ENCODE data around the gene OR1F1.
A peak's percentile ranks its signal among the peaks of the same experiment; 100 is the strongest.
"Not testable (repeated sequence)": the region's sequence is repeated elsewhere in the genome, so short reads cannot be mapped to it uniquely, and the experiment has no call there.

Gene OR1F1
- 0 reads per million in 2 donors for total RNA-seq

GRCh38 chr16:3187798-3188674, at the start of gene OR1F1:
OR1F1 (plus strand) TSS chr16:3188204.
- peak; percentile 29 for DNase-seq

GRCh38 chr16:3138342-3138741, 49.7 kb upstream of the OR1F1 start:
- DNase-seq, result no peak

GRCh38 chr16:3138823-3139426, 49.1 kb upstream of the OR1F1 start:
- DNase-seq, result no peak

- DNase-seq, result not testable (repeated sequence)
Observed at GRCh38 chr16:3139561-3139960, 48.4 kb upstream of the OR1F1 start.

- no peak for DNase-seq
Observed at GRCh38 chr16:3140603-3141427, 47.2 kb upstream of the OR1F1 start.

- DNase-seq, result no peak
Observed at GRCh38 chr16:3141781-3142311, 46.2 kb upstream of the OR1F1 start.

GRCh38 chr16:3142327-3142726, 45.7 kb upstream of the OR1F1 start:
- DNase-seq, result no peak

GRCh38 chr16:3142770-3143169, 45.2 kb upstream of the OR1F1 start:
- DNase-seq, result no peak

GRCh38 chr16:3143189-3143588, 44.8 kb upstream of the OR1F1 start:
- DNase-seq, result no peak

GRCh38 chr16:3143598-3144320, 44.2 kb upstream of the OR1F1 start:
- DNase-seq, result no peak

GRCh38 chr16:3144321-3144983, 43.6 kb upstream of the OR1F1 start:
- no peak for DNase-seq

- DNase-seq, result no peak
Observed at GRCh38 chr16:3145151-3145550, 42.9 kb upstream of the OR1F1 start.

- DNase-seq, result no peak
Observed at GRCh38 chr16:3145660-3146059, 42.3 kb upstream of the OR1F1 start.

GRCh38 chr16:3147046-3147756, 40.8 kb upstream of the OR1F1 start:
- no peak for DNase-seq

GRCh38 chr16:3147757-3148104, 40.3 kb upstream of the OR1F1 start:
- no peak for DNase-seq

- DNase-seq, result no peak
Observed at GRCh38 chr16:3148256-3149192, 39.5 kb upstream of the OR1F1 start.

GRCh38 chr16:3149193-3149530, 38.8 kb upstream of the OR1F1 start:
- no peak for DNase-seq

GRCh38 chr16:3149630-3150345, 38.2 kb upstream of the OR1F1 start:
- DNase-seq, result peak; percentile 42
